ENCODE results near the gene WWOX. TPM values are rescaled to one million over a fixed set of nuclear protein-coding genes. Genes with fewer than 3 reads are reported as not detected.

WWOX gene
- total RNA-seq, 1 donor from 2014 or later, result 7.3 TPM

GRCh38 chr16:78596348-78596995 lies 497.0 kb downstream of the WWOX start:
- no peak overlapping the region for H3K4me3 ChIP-seq (ENCODE audit: insufficient read depth, low read depth, low read length)
- no peak overlapping the region for H3K27ac ChIP-seq (ENCODE audit: low read depth, low read length)
- FAIRE-seq (no peak), DNase-seq (ENCODE audit: low read depth) (no peak)
- no peak overlapping the region for H3K9ac ChIP-seq (ENCODE audit: low read length)
- H3K9me3 ChIP-seq (ENCODE audit: insufficient read depth, low read depth, low read length), result no peaks in the 10 kb centered on the region
- Mint-ChIP-seq H3K4me1 (ENCODE audit: low read depth, unreplicated experiment) (no peaks in the 10 kb centered on the region), H3K27me3 (ENCODE audit: low read depth, unreplicated experiment) (peaks cover 3% of the 10 kb centered on the region), H3K36me3 (ENCODE audit: low read depth, unreplicated experiment) (no peaks in the 10 kb centered on the region), H3K9me3 (ENCODE audit: unreplicated experiment) (no peaks in the 10 kb centered on the region), H3K4me3 (ENCODE audit: unreplicated experiment) (no peak overlapping the region), H3K27ac (ENCODE audit: unreplicated experiment) (no peak overlapping the region)
- H3K79me2 ChIP-seq (ENCODE audit: insufficient read depth, low read length), result no peaks in the 10 kb centered on the region
- no peak overlapping the region for H2AFZ ChIP-seq (ENCODE audit: low read depth, low read length)
- H3K36me3 ChIP-seq (ENCODE audit: insufficient read depth, low read length), result no peaks in the 10 kb centered on the region
- no peaks in the 10 kb centered on the region for H3K4me1 ChIP-seq (ENCODE audit: insufficient read depth, low read length)
- H4K20me1 ChIP-seq (ENCODE audit: insufficient read depth, low read length), result no peaks in the 10 kb centered on the region
- no peak overlapping the region for H3K4me2 ChIP-seq (ENCODE audit: low read length)
- H3K27me3 ChIP-seq (ENCODE audit: insufficient read depth, low read length), result no peaks in the 10 kb centered on the region
- TF ChIP-seq EZH2 (IDR thresholded peaks at IDR 0.05; ENCODE audit: insufficient read depth, low read length), result no peak
- TF ChIP-seq, protein P1, sequence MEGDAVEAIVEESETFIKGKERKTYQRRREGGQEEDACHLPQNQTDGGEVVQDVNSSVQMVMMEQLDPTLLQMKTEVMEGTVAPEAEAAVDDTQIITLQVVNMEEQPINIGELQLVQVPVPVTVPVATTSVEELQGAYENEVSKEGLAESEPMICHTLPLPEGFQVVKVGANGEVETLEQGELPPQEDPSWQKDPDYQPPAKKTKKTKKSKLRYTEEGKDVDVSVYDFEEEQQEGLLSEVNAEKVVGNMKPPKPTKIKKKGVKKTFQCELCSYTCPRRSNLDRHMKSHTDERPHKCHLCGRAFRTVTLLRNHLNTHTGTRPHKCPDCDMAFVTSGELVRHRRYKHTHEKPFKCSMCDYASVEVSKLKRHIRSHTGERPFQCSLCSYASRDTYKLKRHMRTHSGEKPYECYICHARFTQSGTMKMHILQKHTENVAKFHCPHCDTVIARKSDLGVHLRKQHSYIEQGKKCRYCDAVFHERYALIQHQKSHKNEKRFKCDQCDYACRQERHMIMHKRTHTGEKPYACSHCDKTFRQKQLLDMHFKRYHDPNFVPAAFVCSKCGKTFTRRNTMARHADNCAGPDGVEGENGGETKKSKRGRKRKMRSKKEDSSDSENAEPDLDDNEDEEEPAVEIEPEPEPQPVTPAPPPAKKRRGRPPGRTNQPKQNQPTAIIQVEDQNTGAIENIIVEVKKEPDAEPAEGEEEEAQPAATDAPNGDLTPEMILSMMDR (IDR thresholded peaks at IDR 0.05; ENCODE audit: insufficient read depth, low read depth, low read length), result no peak

- Histone ChIP-seq H2AFZ (ENCODE audit: low read depth, low read length) (no peak overlapping the region), H3K27me3 (ENCODE audit: insufficient read depth, low read length) (no peaks in the 10 kb centered on the region), H3K4me2 (ENCODE audit: low read length) (no peak overlapping the region), H3K4me1 (ENCODE audit: insufficient read depth, low read length) (no peaks in the 10 kb centered on the region), H3K36me3 (ENCODE audit: insufficient read depth, low read length) (no peaks in the 10 kb centered on the region), H3K4me3 (ENCODE audit: insufficient read depth, low read depth, low read length) (no peak overlapping the region), H4K20me1 (ENCODE audit: insufficient read depth, low read length) (no peaks in the 10 kb centered on the region), H3K27ac (ENCODE audit: low read depth, low read length) (no peak overlapping the region), H3K9ac (ENCODE audit: low read length) (no peak overlapping the region), H3K9me3 (ENCODE audit: insufficient read depth, low read depth, low read length) (no peaks in the 10 kb centered on the region), H3K79me2 (ENCODE audit: insufficient read depth, low read length) (no peaks in the 10 kb centered on the region)
- H3K9me3 Mint-ChIP-seq (ENCODE audit: unreplicated experiment), result no peaks in the 10 kb centered on the region
- DNase-seq (ENCODE audit: low read depth), result no peak
- peaks cover 3% of the 10 kb centered on the region for H3K27me3 Mint-ChIP-seq (ENCODE audit: low read depth, unreplicated experiment)
- no peak for FAIRE-seq
- no peak overlapping the region for H3K27ac Mint-ChIP-seq (ENCODE audit: unreplicated experiment)
- no peak overlapping the region for H3K4me3 Mint-ChIP-seq (ENCODE audit: unreplicated experiment)
- H3K4me1 Mint-ChIP-seq (ENCODE audit: low read depth, unreplicated experiment), result no peaks in the 10 kb centered on the region
- no peak for TF ChIP-seq EZH2 (IDR thresholded peaks at IDR 0.05; ENCODE audit: insufficient read depth, low read length)
- TF ChIP-seq, protein P1 (IDR thresholded peaks at IDR 0.05; ENCODE audit: insufficient read depth, low read depth, low read length), result no peak
- H3K36me3 Mint-ChIP-seq (ENCODE audit: low read depth, unreplicated experiment), result no peaks in the 10 kb centered on the region
These were observed 497.6 kb downstream of the WWOX start for GRCh38 chr16:78596996-78597422.

- Histone ChIP-seq H3K4me2 (ENCODE audit: low read length) (no peak overlapping the region), H3K36me3 (ENCODE audit: insufficient read depth, low read length) (no peaks in the 10 kb centered on the region), H3K4me3 (ENCODE audit: insufficient read depth, low read depth, low read length) (no peak overlapping the region), H3K27me3 (ENCODE audit: insufficient read depth, low read length) (no peaks in the 10 kb centered on the region), H3K79me2 (ENCODE audit: insufficient read depth, low read length) (no peaks in the 10 kb centered on the region), H4K20me1 (ENCODE audit: insufficient read depth, low read length) (no peaks in the 10 kb centered on the region), H3K4me1 (ENCODE audit: insufficient read depth, low read length) (no peaks in the 10 kb centered on the region), H2AFZ (ENCODE audit: low read depth, low read length) (no peak overlapping the region), H3K27ac (ENCODE audit: low read depth, low read length) (no peak overlapping the region), H3K9ac (ENCODE audit: low read length) (no peak overlapping the region), H3K9me3 (ENCODE audit: insufficient read depth, low read depth, low read length) (no peaks in the 10 kb centered on the region)
- FAIRE-seq, result no peak
- DNase-seq (ENCODE audit: low read depth), result no peak
- no peaks in the 10 kb centered on the region for H3K9me3 Mint-ChIP-seq (ENCODE audit: unreplicated experiment)
- no peak overlapping the region for H3K27ac Mint-ChIP-seq (ENCODE audit: unreplicated experiment)
- H3K36me3 Mint-ChIP-seq (ENCODE audit: low read depth, unreplicated experiment), result no peaks in the 10 kb centered on the region
- H3K4me1 Mint-ChIP-seq (ENCODE audit: low read depth, unreplicated experiment), result no peaks in the 10 kb centered on the region
- peaks cover 2% of the 10 kb centered on the region for H3K27me3 Mint-ChIP-seq (ENCODE audit: low read depth, unreplicated experiment)
- TF ChIP-seq, protein P1 (IDR thresholded peaks at IDR 0.05; ENCODE audit: insufficient read depth, low read depth, low read length), result no peak
- no peak for TF ChIP-seq EZH2 (IDR thresholded peaks at IDR 0.05; ENCODE audit: insufficient read depth, low read length)
- no peak overlapping the region for H3K4me3 Mint-ChIP-seq (ENCODE audit: unreplicated experiment)
These were observed 498.5 kb downstream of the WWOX start for GRCh38 chr16:78597809-78598570.
